PC-9 (cell line): ENCODE data around the gene CPTP.

Experiments used
- CTCF ChIP-seq: fragments of 200-600 bp; sonication (generic); conservative IDR thresholded peaks from 2 replicates; pipeline ENCODE4 v1.6.1; 2017; ENCODE audit warnings: mixed run types, antibody characterized with exemption, mild to moderate bottlenecking, moderate library complexity
- EZH2 ChIP-seq: fragments of 200-600 bp; sonication (generic); IDR thresholded peaks from 2 replicates; pipeline ENCODE4 v1.8.0; 2017; ENCODE audit warnings: antibody characterized with exemption, low read depth

DNA sequence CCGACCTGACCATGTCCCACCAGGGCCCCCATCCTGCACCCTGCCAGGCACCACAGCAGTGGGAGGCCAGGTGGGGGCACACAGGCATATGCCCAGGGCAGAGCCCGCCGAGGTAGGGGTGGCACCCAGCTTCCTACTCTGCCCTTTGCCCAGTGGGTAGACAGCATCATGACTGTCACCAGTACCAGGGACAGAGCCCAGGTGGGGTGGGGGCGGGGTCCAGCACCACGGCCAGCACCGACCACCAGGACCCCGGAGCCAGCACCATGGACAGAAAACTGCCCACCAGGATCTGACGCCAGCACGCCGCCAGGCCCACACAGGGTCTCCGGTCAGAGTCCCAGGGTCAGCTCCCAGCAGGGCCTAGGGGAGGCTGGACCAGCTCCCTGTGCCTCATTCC, 10.2 kb downstream of the CPTP start:
- TF ChIP-seq CTCF (no peak), EZH2 (no peak)
